Endodermal cell (in vitro differentiated cells): ENCODE results near the gene ACBD4. TPM values are rescaled to one million over a fixed set of nuclear protein-coding genes. Genes with fewer than 3 reads are reported as not detected.
A peak's percentile ranks its signal among the peaks of the same experiment; 100 is the strongest.
"Not testable (repeated sequence)": the region's sequence is repeated elsewhere in the genome, so short reads cannot be mapped to it uniquely, and the experiment has no call there.

Experiments used
- DNase-seq: peaks from one replicate; pipeline ENCODE4 v3.0.0-alpha.2; 2017
- H3K27ac ChIP-seq: 2 replicates; pipeline ENCODE4 v1.5.1; 2013; ENCODE audit warnings: mild to moderate bottlenecking, low read depth, low read length, moderate library complexity
- H3K27me3 ChIP-seq: 2 replicates; pipeline ENCODE4 v1.6.1; 2013; ENCODE audit warnings: mild to moderate bottlenecking, low read length, moderate library complexity; ENCODE audit not compliant: insufficient read depth, control insufficient read depth, poor library complexity, severe bottlenecking
- H3K36me3 ChIP-seq: 2 replicates; pipeline ENCODE4 v1.7.0; 2013; ENCODE audit warnings: mild to moderate bottlenecking, low read length, moderate library complexity; ENCODE audit not compliant: control insufficient read depth, insufficient read depth
- H3K4me1 ChIP-seq: one replicate; pipeline ENCODE4 v1.7.0; 2013; ENCODE audit warnings: low read length; ENCODE audit not compliant: control insufficient read depth, insufficient read depth
- H3K4me3 ChIP-seq: 2 replicates; pipeline ENCODE4 v1.5.1; 2013; ENCODE audit warnings: mild to moderate bottlenecking, low read length, moderate library complexity
- H3K9ac ChIP-seq: 2 replicates; pipeline ENCODE4 v1.6.1; 2013; ENCODE audit warnings: mild to moderate bottlenecking, low read length, moderate library complexity; ENCODE audit not compliant: poor library complexity, severe bottlenecking; ENCODE audit errors: extremely low read depth
- H3K9me3 ChIP-seq: 2 replicates; pipeline ENCODE4 v1.6.1; 2013; ENCODE audit warnings: mild to moderate bottlenecking, low read length, moderate library complexity; ENCODE audit not compliant: control insufficient read depth
- H3K27ac Mint-ChIP-seq: 2 replicates; pipeline ENCODE4 v1.8.0; 2020; ENCODE audit warnings: mixed read lengths
- H3K27me3 Mint-ChIP-seq: 2 replicates; pipeline ENCODE4 v1.8.0; 2021; ENCODE audit warnings: mild to moderate bottlenecking, mixed read lengths; ENCODE audit not compliant: insufficient read depth
- H3K36me3 Mint-ChIP-seq: 2 replicates; pipeline ENCODE4 v1.8.0; 2020; ENCODE audit warnings: low read depth, mixed read lengths
- H3K4me1 Mint-ChIP-seq: 2 replicates; pipeline ENCODE4 v1.8.0; 2020; ENCODE audit warnings: mixed read lengths
- H3K4me3 Mint-ChIP-seq: 2 replicates; pipeline ENCODE4 v1.8.0; 2020; ENCODE audit warnings: mild to moderate bottlenecking, moderate library complexity, mixed read lengths
- H3K9me3 Mint-ChIP-seq: 2 replicates; pipeline ENCODE4 v1.8.0; 2020; ENCODE audit warnings: mild to moderate bottlenecking, mixed read lengths
- WGBS, 2 experiments: methylation state at CpG; one replicate each; pipeline versions ENCODE4 v1.1.5 to v1.1.7; 2013; ENCODE audit warnings: missing lambda C conversion rate in 2 of 2, mixed read lengths in 1 of 2; ENCODE audit not compliant: insufficient coverage in 1 of 2, insufficient read length in 1 of 2; 5-methylcytosine and 5-hydroxymethylcytosine counted together
- total RNA-seq, 2 donors: library from RNA; stranded (reverse); fragmentation: NEBNext Ultra II Directional in 1 of 2; extraction: Animal tissue kit (Norgen Biotek cat#: 25700) in 1 of 2; gene quantifications; 2 replicates in 1 of 2; 3 replicates in 1 of 2; pipeline ENCODE4 v1.2.1, GENCODE V29; 2021
- TF ChIP-seq, protein P1 (sequence below): fragments of 200-600 bp; sonication (generic); conservative IDR thresholded peaks from 2 replicates; pipeline ENCODE4 v1.5.0; 2021; ENCODE audit warnings: antibody characterized with exemption, mild to moderate bottlenecking

ACBD4 gene
- total RNA-seq, 2 donors from 2014 or later: 17.4 to 19.5 TPM

DNA sequence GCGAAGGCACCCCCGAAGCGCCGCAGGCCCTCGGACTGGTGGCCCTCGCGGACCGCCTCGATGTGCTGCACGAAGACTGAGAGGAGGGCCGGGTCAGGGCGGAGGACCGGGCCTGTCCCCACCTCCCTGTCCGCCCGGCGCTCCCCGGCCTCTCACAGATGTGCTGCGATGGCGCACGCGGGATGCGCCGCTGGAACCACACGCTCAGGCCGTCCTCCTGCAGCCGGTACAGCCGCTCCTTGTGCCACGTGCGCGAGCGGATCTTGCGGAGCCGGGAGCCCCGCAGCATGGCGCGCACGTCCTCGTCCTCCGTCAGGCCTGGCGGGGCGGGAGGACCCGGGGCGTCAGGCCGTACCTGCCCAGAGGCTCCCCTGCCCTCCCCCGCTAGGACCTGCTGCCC is 14.4 kb upstream of the ACBD4 start:
- H3K4me3 Mint-ChIP-seq: no peak overlapping the region
- Histone ChIP-seq H3K4me3 (no peak overlapping the region), H3K27me3 (no peaks in the 10 kb centered on the region), H3K9me3 (no peaks in the 10 kb centered on the region), H3K9ac (no peak overlapping the region), H3K36me3 (no peaks in the 10 kb centered on the region), H3K27ac (no peak overlapping the region), H3K4me1 (no peaks in the 10 kb centered on the region)
- peaks cover 3% of the 10 kb centered on the region for H3K27me3 Mint-ChIP-seq
- H3K36me3 Mint-ChIP-seq: peaks cover 8% of the 10 kb centered on the region
- DNase-seq: peak; percentile 65
- WGBS, 2 experiments: 96 to 98% methylated on average over 21 to 45 of the region's 45 CpGs
- TF ChIP-seq, protein P1, sequence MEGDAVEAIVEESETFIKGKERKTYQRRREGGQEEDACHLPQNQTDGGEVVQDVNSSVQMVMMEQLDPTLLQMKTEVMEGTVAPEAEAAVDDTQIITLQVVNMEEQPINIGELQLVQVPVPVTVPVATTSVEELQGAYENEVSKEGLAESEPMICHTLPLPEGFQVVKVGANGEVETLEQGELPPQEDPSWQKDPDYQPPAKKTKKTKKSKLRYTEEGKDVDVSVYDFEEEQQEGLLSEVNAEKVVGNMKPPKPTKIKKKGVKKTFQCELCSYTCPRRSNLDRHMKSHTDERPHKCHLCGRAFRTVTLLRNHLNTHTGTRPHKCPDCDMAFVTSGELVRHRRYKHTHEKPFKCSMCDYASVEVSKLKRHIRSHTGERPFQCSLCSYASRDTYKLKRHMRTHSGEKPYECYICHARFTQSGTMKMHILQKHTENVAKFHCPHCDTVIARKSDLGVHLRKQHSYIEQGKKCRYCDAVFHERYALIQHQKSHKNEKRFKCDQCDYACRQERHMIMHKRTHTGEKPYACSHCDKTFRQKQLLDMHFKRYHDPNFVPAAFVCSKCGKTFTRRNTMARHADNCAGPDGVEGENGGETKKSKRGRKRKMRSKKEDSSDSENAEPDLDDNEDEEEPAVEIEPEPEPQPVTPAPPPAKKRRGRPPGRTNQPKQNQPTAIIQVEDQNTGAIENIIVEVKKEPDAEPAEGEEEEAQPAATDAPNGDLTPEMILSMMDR: no peak
- no peaks in the 10 kb centered on the region for H3K9me3 Mint-ChIP-seq
- H3K4me1 Mint-ChIP-seq: no peaks in the 10 kb centered on the region
- no peak overlapping the region for H3K27ac Mint-ChIP-seq

DNA sequence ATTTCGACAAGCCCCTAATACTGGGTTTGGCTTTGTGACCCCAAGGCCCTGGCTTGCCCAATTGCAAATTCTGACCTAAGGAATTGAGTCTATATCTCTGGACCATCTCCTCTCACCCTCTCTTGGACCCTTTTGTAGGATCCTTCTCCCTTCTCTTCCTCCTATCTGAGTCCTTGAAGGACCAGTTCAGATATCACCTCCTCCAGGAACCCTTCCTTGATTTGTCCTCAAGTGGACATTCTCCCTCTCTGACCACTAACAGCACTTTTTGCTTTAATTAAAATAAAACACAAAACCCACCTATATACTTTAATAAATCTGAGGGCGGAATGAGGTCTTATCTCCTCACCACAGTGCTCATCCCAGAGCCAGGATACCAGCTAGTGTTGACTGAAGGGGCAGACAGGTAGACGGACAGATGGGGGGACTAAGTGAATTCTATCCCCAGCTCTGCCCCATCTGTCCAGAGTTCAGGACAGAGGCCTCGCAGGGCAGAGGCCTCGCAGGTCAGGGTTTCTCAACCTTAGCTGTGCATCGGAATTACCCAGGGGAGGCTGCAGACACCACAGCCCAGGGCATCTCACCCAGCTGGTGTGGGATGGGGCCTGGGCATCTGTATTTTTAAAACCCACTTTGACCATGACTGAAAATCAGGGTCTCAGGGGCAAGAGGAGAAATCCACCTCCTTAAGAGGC is 12.3 kb upstream of the ACBD4 start:
- H3K36me3 ChIP-seq: no peaks in the 10 kb centered on the region
- H3K36me3 Mint-ChIP-seq: peaks cover 5% of the 10 kb centered on the region
- no peak overlapping the region for H3K4me3 Mint-ChIP-seq
- 91% methylated on average over 5 to 6 of the region's 6 CpGs for WGBS, 2 experiments
- H3K9me3 Mint-ChIP-seq: no peaks in the 10 kb centered on the region
- DNase-seq: no peak
- H3K9me3 ChIP-seq: no peaks in the 10 kb centered on the region
- peaks cover 10% of the 10 kb centered on the region for H3K4me1 ChIP-seq
- no peak overlapping the region for H3K27ac Mint-ChIP-seq
- no peaks in the 10 kb centered on the region for H3K27me3 ChIP-seq
- H3K9ac ChIP-seq: no peak overlapping the region
- H3K4me3 ChIP-seq: no peak overlapping the region
- peaks cover 3% of the 10 kb centered on the region for H3K27me3 Mint-ChIP-seq
- H3K4me1 Mint-ChIP-seq: peaks cover 11% of the 10 kb centered on the region
- TF ChIP-seq, protein P1: no peak
- no peak overlapping the region for H3K27ac ChIP-seq

DNA sequence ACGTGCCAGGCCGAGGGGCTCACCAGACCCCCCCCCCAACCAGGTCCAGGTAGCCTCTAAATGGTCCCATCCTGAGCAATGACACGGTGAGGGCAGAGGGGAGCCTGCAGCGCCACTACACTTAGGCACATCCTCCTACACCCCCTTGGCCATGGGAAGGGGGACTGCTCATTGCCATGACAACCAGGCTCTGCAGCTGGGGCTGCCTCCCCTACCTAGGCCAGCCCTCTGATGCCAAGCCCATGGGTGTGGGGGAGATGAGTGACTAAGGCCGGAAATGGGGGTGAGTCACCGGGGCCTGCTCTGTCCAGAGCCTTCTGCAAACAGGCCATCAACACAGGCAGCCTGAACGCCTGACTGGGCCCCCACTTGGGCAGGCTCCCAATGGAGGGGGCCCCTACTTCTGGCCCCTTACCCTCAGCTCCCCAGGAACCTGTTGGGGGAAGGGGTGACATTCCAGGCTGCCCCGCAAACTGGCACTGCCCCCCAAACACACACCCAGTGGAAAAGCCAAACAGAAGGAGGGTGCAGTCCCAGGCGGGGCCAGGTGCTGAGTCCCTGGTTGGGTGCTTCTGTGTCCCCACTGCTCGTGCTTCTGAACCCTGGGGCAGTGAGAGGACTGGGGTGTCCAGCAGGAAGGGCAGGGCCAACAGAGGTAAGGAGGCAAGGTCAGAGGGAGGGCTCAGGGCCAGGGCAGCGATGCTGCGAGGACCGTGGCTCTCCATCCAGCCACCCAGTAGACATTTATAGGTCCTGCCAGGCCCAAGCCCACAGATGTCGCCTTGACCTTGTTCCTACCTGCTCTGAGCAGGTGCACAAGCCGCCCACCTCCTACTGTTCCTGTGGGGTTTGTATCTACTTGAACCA is 11.3 kb upstream of the ACBD4 start:
- H3K9ac ChIP-seq: no peak overlapping the region
- H3K27ac Mint-ChIP-seq: peak overlapping the region; percentile 39
- TF ChIP-seq, protein P1: no peak

DNA sequence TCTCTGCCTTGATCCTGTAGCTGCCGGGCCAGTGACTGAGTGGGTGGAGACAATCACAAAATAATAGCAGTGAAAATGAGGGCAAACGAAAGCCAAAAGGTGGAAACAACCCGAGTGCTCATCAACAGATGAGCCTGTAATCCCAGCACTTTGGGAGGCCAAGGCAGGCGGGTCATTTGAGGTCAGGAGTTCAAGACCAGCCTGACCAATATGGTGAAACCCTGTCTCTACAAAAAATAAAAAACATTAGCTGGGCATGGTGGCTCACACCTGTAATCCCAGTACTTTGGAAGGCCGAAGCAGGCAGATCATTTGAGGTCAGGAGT is 10.7 kb upstream of the ACBD4 start:
- H3K27ac ChIP-seq, H3K9me3 Mint-ChIP-seq, H3K9ac ChIP-seq, H3K36me3 ChIP-seq, H3K27me3 ChIP-seq, H3K27me3 Mint-ChIP-seq, H3K4me3 Mint-ChIP-seq, H3K4me3 ChIP-seq, H3K36me3 Mint-ChIP-seq, DNase-seq, H3K9me3 ChIP-seq: not testable (repeated sequence)
- peaks cover 16% of the 10 kb centered on the region for H3K4me1 Mint-ChIP-seq
- WGBS, 2 experiments: 79 to 89% methylated on average over 4 to 5 of the region's 5 CpGs
- peak overlapping the region; percentile 24 for H3K27ac Mint-ChIP-seq
- H3K4me1 ChIP-seq: peaks cover 11% of the 10 kb centered on the region

More for the DNA sequence above, 11.3 kb upstream of the ACBD4 start:
- Histone ChIP-seq H3K4me3 (no peak overlapping the region), H3K4me1 (peaks cover 11% of the 10 kb centered on the region), H3K36me3 (no peaks in the 10 kb centered on the region), H3K9me3 (no peaks in the 10 kb centered on the region), H3K27me3 (no peaks in the 10 kb centered on the region), H3K27ac (no peak overlapping the region)
- peak; percentile 77 for DNase-seq
- H3K27me3 Mint-ChIP-seq: peaks cover 3% of the 10 kb centered on the region
- H3K4me1 Mint-ChIP-seq: peaks cover 11% of the 10 kb centered on the region
- H3K9me3 Mint-ChIP-seq: no peaks in the 10 kb centered on the region
- peaks cover 2% of the 10 kb centered on the region for H3K36me3 Mint-ChIP-seq
- H3K4me3 Mint-ChIP-seq: no peak overlapping the region
- 91 to 94% methylated on average over 7 to 15 of the region's 15 CpGs for WGBS, 2 experiments
